NT2/D1 (cell line): ENCODE data around the gene OR51B4.

Source experiments
- YY1 ChIP-seq: IDR thresholded peaks from 2 replicates; pipeline ENCODE4 v1.6.1; 2011; ENCODE audit not compliant: insufficient read length, insufficient read depth
- ZNF274 ChIP-seq: IDR thresholded peaks from 2 replicates; pipeline ENCODE4 v1.6.1; 2011; ENCODE audit warnings: mild to moderate bottlenecking, low read depth, low read length

GRCh38 chr11:5282628-5283027 is 19.1 kb downstream of the OR51B4 start:
- TF ChIP-seq ZNF274 (no peak), YY1 (no peak)
